PC-3 (cell line): Measurements from ENCODE around the gene MICB. TPM values are rescaled to one million over a fixed set of nuclear protein-coding genes. Genes with fewer than 3 reads are reported as not detected.

Source experiments
- ATAC-seq: fragments of 200-7000 bp; cut with Tn5 transposase; 2 replicates; pipeline ENCODE4 v1.9.1; 2020; ENCODE audit warnings: mild to moderate bottlenecking, moderate library complexity
- BruUV-seq: library from RNA; stranded (reverse); fragments of 400-500 nt; replicated peaks from 2 replicates; lab custom pipeline; 2021; lab: Mats Ljungman, UMichigan
- CTCF ChIA-PET: fragments of 300-600 bp; sonication (Branson Sonifier 250); formaldehyde crosslinking; loops from one replicate; lab custom pipeline; 2022; ENCODE audit warnings: antibody characterized with exemption; lab: Charles Lee
- POLR2A ChIA-PET: fragments of 300-600 bp; sonication (Branson Sonifier 250); formaldehyde crosslinking; loops from one replicate; lab custom pipeline; 2022; ENCODE audit warnings: antibody characterized with exemption; ENCODE audit not compliant: unreplicated experiment; lab: Charles Lee
- DNase-seq: peaks from one replicate; pipeline ENCODE4 v3.0.0-alpha.2; 2015
- H2AFZ ChIP-seq: fragments of 300-600 bp; sonication (generic); 2 replicates; pipeline ENCODE4 v1.6.0; 2016; ENCODE audit warnings: antibody characterized with exemption, low read length
- H3F3A ChIP-seq: fragments of 300-600 bp; sonication (generic); one replicate; pipeline ENCODE4 v1.6.0; 2017; ENCODE audit warnings: antibody characterized with exemption, low read length, control low read depth, mild to moderate bottlenecking; ENCODE audit not compliant: unreplicated experiment
- H3K27ac ChIP-seq: fragments of 300-600 bp; sonication (generic); 2 replicates; pipeline ENCODE4 v1.5.1; 2016; ENCODE audit warnings: mild to moderate bottlenecking, low read length
- H3K27me3 ChIP-seq: fragments of 300-600 bp; sonication (generic); 2 replicates; pipeline ENCODE4 v1.6.1; 2016; ENCODE audit warnings: low read length, mixed read lengths
- H3K36me3 ChIP-seq: fragments of 300-600 bp; sonication (generic); 2 replicates; pipeline ENCODE4 v1.6.1; 2016; ENCODE audit warnings: low read depth, mixed run types, low read length, mixed read lengths
- H3K4me1 ChIP-seq: fragments of 300-600 bp; sonication (generic); 2 replicates; pipeline ENCODE4 v1.5.1; 2016; ENCODE audit warnings: low read length; ENCODE audit not compliant: insufficient read depth
- H3K4me2 ChIP-seq: fragments of 300-600 bp; sonication (generic); 2 replicates; pipeline ENCODE4 v1.6.0; 2016; ENCODE audit warnings: low read length
- H3K4me3 ChIP-seq: fragments of 300-600 bp; sonication (generic); 2 replicates; pipeline ENCODE4 v1.5.1; 2016; ENCODE audit warnings: mild to moderate bottlenecking, low read length, mixed read lengths
- H3K79me2 ChIP-seq: fragments of 300-600 bp; sonication (generic); 2 replicates; pipeline ENCODE4 v1.6.1; 2017; ENCODE audit warnings: low read length, mixed read lengths
- H3K9ac ChIP-seq: fragments of 300-600 bp; sonication (generic); 2 replicates; pipeline ENCODE4 v1.6.0; 2016; ENCODE audit warnings: mild to moderate bottlenecking, low read length
- H3K9me2 ChIP-seq: fragments of 300-600 bp; sonication (generic); replicated peaks from 2 replicates; pipeline ENCODE4 v1.6.1; 2016; ENCODE audit warnings: mixed run types, low read length, mixed read lengths
- H3K9me3 ChIP-seq: fragments of 300-600 bp; sonication (generic); 2 replicates; pipeline ENCODE4 v1.6.1; 2016; ENCODE audit warnings: low read length, mixed read lengths
- H4K20me1 ChIP-seq: fragments of 300-600 bp; sonication (generic); 2 replicates; pipeline ENCODE4 v1.6.1; 2016; ENCODE audit warnings: low read length, mixed read lengths
- CTCF ChIP-seq: fragments of 300-600 bp; sonication (generic); conservative IDR thresholded peaks from 2 replicates; pipeline ENCODE4 v1.5.1; 2017; ENCODE audit warnings: antibody characterized with exemption, low read depth, mild to moderate bottlenecking, low read length
- EZH2 ChIP-seq: fragments of 300-600 bp; sonication (generic); IDR thresholded peaks from one replicate; pipeline ENCODE4 v1.6.1; 2017; ENCODE audit warnings: antibody characterized with exemption, mild to moderate bottlenecking, low read length; ENCODE audit not compliant: unreplicated experiment
- EZH2phosphoT487 ChIP-seq: fragments of 300-600 bp; sonication (generic); IDR thresholded peaks from 2 replicates; pipeline ENCODE4 v1.6.1; 2018; ENCODE audit warnings: mild to moderate bottlenecking, antibody characterized with exemption, low read length, borderline replicate concordance
- intact Hi-C: fragments of 100-400 bp; cut with micrococcal nuclease; formaldehyde crosslinking; loops from 2 replicates; pipeline ENCODE4 v1.9.0; 2023
- total RNA-seq: library from RNA; depleted of rRNA; stranded (reverse); fragments of >200 nt; gene quantifications from 2 replicates; pipeline ENCODE4 v1.2.3, GENCODE V29; 2014

MICB gene
- total RNA-seq, 1 experiment from 2014 or later, result 25.6 TPM

GRCh38 chr6:31534521-31535040 is 36.6 kb downstream of the MICB start:
- Histone ChIP-seq H3F3A (no peaks in the 10 kb centered on the region), H3K36me3 (peaks cover 89% of the 10 kb centered on the region), H4K20me1 (peaks cover 51% of the 10 kb centered on the region), H3K27me3 (no peaks in the 10 kb centered on the region), H3K4me1 (peaks cover 14% of the 10 kb centered on the region), H3K9me3 (no peaks in the 10 kb centered on the region), H2AFZ (no peak overlapping the region), H3K9ac (no peak overlapping the region), H3K79me2 (peaks cover 48% of the 10 kb centered on the region), H3K4me2 (no peak overlapping the region), H3K27ac (no peak overlapping the region), H3K4me3 (no peak overlapping the region), H3K9me2 (no peaks in the 10 kb centered on the region)
- DNase-seq (no peak), ATAC-seq (no peak)
- intact Hi-C loops, result no loop called here
- CTCF ChIA-PET, result no interaction called here
- POLR2A ChIA-PET, result no interaction called here
- TF ChIP-seq EZH2 (no peak), EZH2phosphoT487 (no peak), CTCF (no peak)
- no TSS peak for BruUV-seq

- ChIA-PET POLR2A (no interaction called here), CTCF (no interaction called here)
- no peaks in the 10 kb centered on the region for H3F3A ChIP-seq
- no peak overlapping the region for H3K4me3 ChIP-seq
- H3K36me3 ChIP-seq, result peaks cover 95% of the 10 kb centered on the region
- DNase-seq (no peak), ATAC-seq (no peak)
- no peaks in the 10 kb centered on the region for H3K9me2 ChIP-seq
- peaks cover 20% of the 10 kb centered on the region for H3K4me1 ChIP-seq
- H4K20me1 ChIP-seq, result peaks cover 63% of the 10 kb centered on the region
- no peak overlapping the region for H2AFZ ChIP-seq
- H3K27ac ChIP-seq, result no peak overlapping the region
- no peaks in the 10 kb centered on the region for H3K9me3 ChIP-seq
- BruUV-seq, result no TSS peak
- peaks cover 59% of the 10 kb centered on the region for H3K79me2 ChIP-seq
- H3K27me3 ChIP-seq, result no peaks in the 10 kb centered on the region
- H3K9ac ChIP-seq, result no peak overlapping the region
- no peak overlapping the region for H3K4me2 ChIP-seq
- intact Hi-C loops, result no loop called here
- TF ChIP-seq CTCF, result no peak
- no peak for TF ChIP-seq EZH2phosphoT487
- TF ChIP-seq EZH2, result no peak
Observed at GRCh38 chr6:31535538-31536324, 37.8 kb downstream of the MICB start.
